ENCODE results near the gene HDAC4.

The HDAC4 gene

GRCh38 chr2:239255628-239256349 lies 145.0 kb downstream of the HDAC4 start:
- Histone ChIP-seq H2AFZ (ENCODE audit: low read length) (no peak overlapping the region), H3K4me3 (ENCODE audit: low read length, poor library complexity, severe bottlenecking) (no peak overlapping the region), H3K9ac (ENCODE audit: low read depth, low read length, poor library complexity, severe bottlenecking) (no peak overlapping the region), H4K20me1 (ENCODE audit: insufficient read depth, low read length, poor library complexity, severe bottlenecking) (peaks cover 39% of the 10 kb centered on the region), H3K9me3 (ENCODE audit: insufficient read depth, low read depth, low read length) (peaks cover 10% of the 10 kb centered on the region), H3K79me2 (ENCODE audit: insufficient read depth, low read length) (peaks cover 34% of the 10 kb centered on the region; the same call in 1 of the 2 replicates), H3K27me3 (ENCODE audit: insufficient read depth, low read length, poor library complexity, severe bottlenecking) (no peaks in the 10 kb centered on the region), H3K4me1 (ENCODE audit: insufficient read depth, low read length, poor library complexity, severe bottlenecking) (peaks cover 33% of the 10 kb centered on the region), H3K9me2 (replicated peaks; ENCODE audit: low read depth, low read length) (no peaks in the 10 kb centered on the region), H3K36me3 (ENCODE audit: insufficient read depth, low read length) (no peaks in the 10 kb centered on the region), H3F3A (ENCODE audit: low read depth) (peaks cover 10% of the 10 kb centered on the region), H3K4me2 (ENCODE audit: low read depth, low read length, poor library complexity, severe bottlenecking) (no peak overlapping the region)
- TF ChIP-seq CTCF (conservative IDR thresholded peaks at IDR 0.05; ENCODE audit: low read length) (no peak), EZH2phosphoT487 (IDR thresholded peaks at IDR 0.05; ENCODE audit: borderline replicate concordance) (no peak)

GRCh38 chr2:239255218-239255617 lies 145.6 kb downstream of the HDAC4 start:
- Histone ChIP-seq H3K9me3 (ENCODE audit: insufficient read depth, low read depth, low read length) (peaks cover 10% of the 10 kb centered on the region), H3K9me2 (replicated peaks; ENCODE audit: low read depth, low read length) (no peaks in the 10 kb centered on the region), H2AFZ (ENCODE audit: low read length) (no peak overlapping the region), H3K4me2 (ENCODE audit: low read depth, low read length, poor library complexity, severe bottlenecking) (no peak overlapping the region), H3K36me3 (ENCODE audit: insufficient read depth, low read length) (no peaks in the 10 kb centered on the region), H3K4me3 (ENCODE audit: low read length, poor library complexity, severe bottlenecking) (no peak overlapping the region), H3F3A (ENCODE audit: low read depth) (peaks cover 10% of the 10 kb centered on the region), H3K4me1 (ENCODE audit: insufficient read depth, low read length, poor library complexity, severe bottlenecking) (peaks cover 27% of the 10 kb centered on the region), H3K27me3 (ENCODE audit: insufficient read depth, low read length, poor library complexity, severe bottlenecking) (no peaks in the 10 kb centered on the region), H3K79me2 (ENCODE audit: insufficient read depth, low read length) (peaks cover 33% of the 10 kb centered on the region; the same call in 1 of the 2 replicates), H4K20me1 (ENCODE audit: insufficient read depth, low read length, poor library complexity, severe bottlenecking) (peaks cover 33% of the 10 kb centered on the region), H3K9ac (ENCODE audit: low read depth, low read length, poor library complexity, severe bottlenecking) (no peak overlapping the region)
- TF ChIP-seq CTCF (conservative IDR thresholded peaks at IDR 0.05; ENCODE audit: low read length) (no peak), EZH2phosphoT487 (IDR thresholded peaks at IDR 0.05; ENCODE audit: borderline replicate concordance) (no peak)

- H3K9ac ChIP-seq (ENCODE audit: low read depth, low read length, poor library complexity, severe bottlenecking): no peak overlapping the region
- TF ChIP-seq CTCF (conservative IDR thresholded peaks at IDR 0.05; ENCODE audit: low read length) (no peak), EZH2phosphoT487 (IDR thresholded peaks at IDR 0.05; ENCODE audit: borderline replicate concordance) (no peak)
- H3K4me2 ChIP-seq (ENCODE audit: low read depth, low read length, poor library complexity, severe bottlenecking): no peak overlapping the region
Measured at GRCh38 chr2:239253701-239254436, 147.0 kb downstream of the HDAC4 start.

More at GRCh38 chr2:239253701-239254436, 147.0 kb downstream of the HDAC4 start:
- Histone ChIP-seq H3K9me2 (replicated peaks; ENCODE audit: low read depth, low read length) (no peaks in the 10 kb centered on the region), H3K9me3 (ENCODE audit: insufficient read depth, low read depth, low read length) (peaks cover 10% of the 10 kb centered on the region), H2AFZ (ENCODE audit: low read length) (no peak overlapping the region), H3K4me3 (ENCODE audit: low read length, poor library complexity, severe bottlenecking) (no peak overlapping the region), H3K4me1 (ENCODE audit: insufficient read depth, low read length, poor library complexity, severe bottlenecking) (peaks cover 13% of the 10 kb centered on the region), H3K36me3 (ENCODE audit: insufficient read depth, low read length) (no peaks in the 10 kb centered on the region), H4K20me1 (ENCODE audit: insufficient read depth, low read length, poor library complexity, severe bottlenecking) (peaks cover 26% of the 10 kb centered on the region), H3F3A (ENCODE audit: low read depth) (no peaks in the 10 kb centered on the region), H3K79me2 (ENCODE audit: insufficient read depth, low read length) (peaks cover 39% of the 10 kb centered on the region; the same call in 1 of the 2 replicates), H3K27me3 (ENCODE audit: insufficient read depth, low read length, poor library complexity, severe bottlenecking) (no peaks in the 10 kb centered on the region)

Data from Loucy (cell line).